Measurements from ENCODE around the gene DNAJB13.

The DNAJB13 gene

GRCh38 chr11:73956876-73957653 is 6.2 kb downstream of the DNAJB13 start:
- DNase-seq = peak in 1 of 2 experiments; percentile 61

- peak in 1 of 2 experiments; percentile 49 for DNase-seq
These were observed 7.0 kb downstream of the DNAJB13 start for GRCh38 chr11:73957654-73958361.

- DNase-seq = peak in 1 of 2 experiments; percentile 11
These were observed 7.8 kb downstream of the DNAJB13 start for GRCh38 chr11:73958521-73959141.

GRCh38 chr11:73961321-73961720 is 10.5 kb downstream of the DNAJB13 start:
- no peak for DNase-seq

GRCh38 chr11:73962101-73962705 is 11.4 kb downstream of the DNAJB13 start:
- no peak for DNase-seq

GRCh38 chr11:73963861-73964260 is 13.0 kb downstream of the DNAJB13 start:
- no peak for DNase-seq

- peak in 1 of 2 experiments; percentile 26 for DNase-seq
These were observed 14.4 kb downstream of the DNAJB13 start for GRCh38 chr11:73965076-73965763.

GRCh38 chr11:73965764-73966121 is 14.9 kb downstream of the DNAJB13 start:
- DNase-seq = no peak

- peak in 1 of 2 experiments; percentile 25 for DNase-seq
These were observed 17.6 kb downstream of the DNAJB13 start for GRCh38 chr11:73968356-73968966.

GRCh38 chr11:73969091-73969490 is 18.3 kb downstream of the DNAJB13 start:
- DNase-seq = no peak

GRCh38 chr11:73969991-73970800 is 19.4 kb downstream of the DNAJB13 start:
- peak in 1 of 2 experiments; percentile 18 for DNase-seq

- DNase-seq = peak in 1 of 2 experiments; percentile 19
These were observed 20.4 kb downstream of the DNAJB13 start for GRCh38 chr11:73971175-73971719.

- no peak for DNase-seq
These were observed 21.4 kb downstream of the DNAJB13 start for GRCh38 chr11:73972187-73972586.

GRCh38 chr11:73972620-73973449 is 22.0 kb downstream of the DNAJB13 start:
- no peak for DNase-seq

- no peak for DNase-seq
These were observed 24.0 kb downstream of the DNAJB13 start for GRCh38 chr11:73974604-73975478.

- no peak for DNase-seq
These were observed 24.6 kb downstream of the DNAJB13 start for GRCh38 chr11:73975479-73975757.

GRCh38 chr11:73976451-73977151 is 25.8 kb downstream of the DNAJB13 start:
- no peak for DNase-seq

GRCh38 chr11:73977856-73978519 is 27.2 kb downstream of the DNAJB13 start:
- DNase-seq = no peak

Data from NCI-H526 (cell line).